HG03097 (cell line): ENCODE measurements around the gene NBPF11.
"Not testable (repeated sequence)": the region's sequence is repeated elsewhere in the genome, so short reads cannot be mapped to it uniquely, and the experiment has no call there.

Source experiments
- ATAC-seq: cut with Tn5 transposase; IDR thresholded peaks from one replicate; pipeline ENCODE4 v1.9.1; 2021; ENCODE audit not compliant: unreplicated experiment, low FRiP score

The NBPF11 gene

GRCh38 chr1:148151371-148151819, 686 bp downstream of the NBPF11 start:
- peak; percentile 22 for ATAC-seq

DNA sequence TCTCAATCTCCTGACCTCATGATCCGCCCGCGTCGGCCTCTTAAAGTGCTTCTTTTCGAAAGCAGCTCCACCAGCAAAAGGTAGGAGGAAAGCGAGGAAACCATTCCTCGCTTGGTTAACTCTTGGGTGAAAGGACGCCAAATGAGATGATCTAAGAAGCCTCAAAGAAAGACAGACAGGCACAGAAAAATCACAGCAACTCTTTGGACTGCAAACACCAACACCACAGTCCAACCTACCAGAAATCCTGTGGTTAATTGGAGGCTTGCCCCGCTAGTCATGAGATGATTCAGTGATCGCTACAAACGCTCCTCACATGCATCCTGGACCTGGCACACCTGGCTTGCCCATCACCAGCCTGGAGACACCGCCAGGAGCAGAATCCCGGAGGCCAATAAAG, 1.1 kb downstream of the NBPF11 start:
- not testable (repeated sequence) for ATAC-seq

DNA sequence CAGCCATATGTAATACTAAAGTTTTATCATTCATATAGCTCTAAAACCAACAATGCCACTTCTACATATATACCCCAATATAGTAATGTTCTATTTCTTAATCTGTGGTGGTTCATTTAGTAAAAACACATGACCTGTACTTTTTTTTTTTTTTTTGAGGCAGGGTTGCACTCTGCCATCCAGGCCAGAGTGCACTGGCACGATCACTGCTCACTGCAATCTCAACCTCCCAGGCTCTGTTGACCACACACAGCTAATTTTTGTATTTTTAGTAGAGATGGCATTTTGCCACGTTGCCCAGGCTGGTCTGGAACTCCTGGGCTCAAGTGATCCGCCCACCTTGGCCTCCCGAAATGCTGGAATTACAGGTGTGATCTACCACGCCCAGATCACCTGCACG, 2.1 kb downstream of the NBPF11 start:
- not testable (repeated sequence) for ATAC-seq

GRCh38 chr1:148149050-148149815, 2.8 kb downstream of the NBPF11 start:
- ATAC-seq = not testable (repeated sequence)

GRCh38 chr1:148147052-148147838, 4.8 kb downstream of the NBPF11 start:
- not testable (repeated sequence) for ATAC-seq

- not testable (repeated sequence) for ATAC-seq
Observed at GRCh38 chr1:148146191-148146997, 5.7 kb downstream of the NBPF11 start.

DNA sequence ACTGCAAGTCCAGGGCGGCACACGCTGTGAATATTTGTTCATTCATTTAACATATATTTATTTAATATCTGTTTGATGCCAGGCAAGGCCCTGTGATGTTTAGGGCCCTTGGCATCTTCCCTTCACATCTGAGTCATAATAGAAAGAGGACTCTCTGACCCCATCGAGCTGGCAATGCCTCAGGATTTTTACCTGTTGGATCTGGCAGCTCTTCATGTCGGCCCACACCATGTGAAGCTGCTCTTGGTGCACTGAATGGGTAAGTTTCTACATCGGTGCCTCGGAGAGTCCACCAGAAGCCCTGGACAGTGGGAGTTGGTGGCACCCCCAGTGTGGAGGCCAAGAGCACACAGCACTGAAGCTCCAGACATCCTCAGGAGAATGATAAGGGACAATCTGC, 8.9 kb downstream of the NBPF11 start:
- not testable (repeated sequence) for ATAC-seq

GRCh38 chr1:148141936-148142335, 10.1 kb downstream of the NBPF11 start:
- ATAC-seq = not testable (repeated sequence)

DNA sequence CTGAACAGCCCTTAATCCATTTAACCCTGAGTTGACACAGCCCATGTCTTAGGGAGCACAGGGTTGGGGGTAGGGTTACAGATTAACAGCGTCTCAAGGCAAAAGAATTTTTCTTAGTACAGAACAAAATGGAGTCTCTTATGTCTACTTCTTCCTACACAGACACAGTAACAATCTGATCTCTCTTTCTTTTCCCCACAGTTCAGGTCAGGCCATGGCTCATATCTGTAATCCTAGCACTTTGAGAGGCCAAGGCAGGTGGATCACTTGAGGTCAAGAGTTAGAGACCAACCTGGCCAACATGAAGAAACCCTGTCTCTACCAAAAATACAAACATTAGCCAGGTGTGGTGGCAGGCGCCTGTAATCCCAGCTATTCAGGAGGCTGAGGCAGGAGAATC, 13.5 kb downstream of the NBPF11 start:
- ATAC-seq = not testable (repeated sequence)

GRCh38 chr1:148122341-148122740, 29.7 kb downstream of the NBPF11 start:
- ATAC-seq = not testable (repeated sequence)

GRCh38 chr1:148120395-148120794, 31.7 kb downstream of the NBPF11 start:
- ATAC-seq = not testable (repeated sequence)

DNA sequence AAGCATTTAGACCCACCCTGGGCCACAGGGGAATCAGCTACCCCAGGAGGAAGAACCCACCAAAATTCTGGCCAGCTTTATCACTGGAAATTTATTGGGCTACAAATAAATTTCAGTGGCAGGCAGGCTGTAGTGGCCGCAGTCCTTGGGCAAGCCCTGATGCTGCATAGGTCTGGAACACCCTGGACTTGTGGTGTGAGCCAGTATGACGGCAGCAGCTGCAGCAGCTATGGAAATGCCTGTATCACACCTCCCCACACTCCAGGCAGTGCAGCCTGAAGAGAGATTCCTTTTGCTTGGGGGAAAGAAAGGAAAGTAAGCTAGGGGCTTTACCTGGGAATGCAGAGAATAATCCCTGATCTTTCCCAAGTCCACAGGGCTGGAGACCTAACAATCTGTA, 56.3 kb downstream of the NBPF11 start:
- ATAC-seq = not testable (repeated sequence)

DNA sequence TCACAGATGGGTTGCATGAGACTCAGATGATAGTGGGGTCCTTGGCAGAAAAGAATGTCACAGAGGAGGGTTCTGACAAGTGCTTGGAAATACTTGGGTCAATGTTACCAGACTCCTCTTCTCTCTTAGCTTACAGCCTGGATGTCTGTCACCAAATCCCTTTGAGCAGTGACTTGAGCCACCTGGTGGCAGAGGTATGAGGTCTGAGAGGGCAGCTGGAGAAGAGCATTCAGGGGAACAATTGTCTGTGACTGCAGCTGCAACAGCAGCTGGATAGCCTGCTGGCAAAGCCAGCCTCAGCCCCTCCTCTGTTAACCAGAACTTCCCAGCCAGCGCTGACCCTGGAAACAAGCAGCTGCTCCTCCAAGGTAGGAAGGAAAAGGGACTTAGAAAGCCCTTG, 65.9 kb downstream of the NBPF11 start:
- not testable (repeated sequence) for ATAC-seq

DNA sequence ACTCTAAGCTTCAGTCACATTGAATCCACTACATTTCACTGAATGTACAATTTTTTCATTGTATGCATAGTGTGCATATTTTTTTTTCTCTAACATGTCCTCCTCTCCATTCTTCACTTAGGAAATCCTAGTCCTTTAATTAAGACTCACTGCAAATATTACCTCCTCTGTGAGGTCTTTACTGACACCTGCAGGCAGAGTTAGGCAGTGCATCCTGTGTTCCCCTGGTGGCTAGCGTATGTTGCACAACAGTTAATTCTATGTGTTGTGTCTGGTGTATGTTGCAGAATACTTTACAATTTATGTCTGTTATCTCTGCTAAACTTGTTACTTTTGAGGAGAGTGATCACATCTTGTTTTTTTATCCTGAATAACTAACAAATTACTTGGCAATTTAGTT, 70.9 kb downstream of the NBPF11 start:
- ATAC-seq = peak; percentile 60

- ATAC-seq = not testable (repeated sequence)
Observed at GRCh38 chr1:148078632-148079519, 73.2 kb downstream of the NBPF11 start.

- not testable (repeated sequence) for ATAC-seq
Observed at GRCh38 chr1:148078090-148078489, 74.0 kb downstream of the NBPF11 start.

DNA sequence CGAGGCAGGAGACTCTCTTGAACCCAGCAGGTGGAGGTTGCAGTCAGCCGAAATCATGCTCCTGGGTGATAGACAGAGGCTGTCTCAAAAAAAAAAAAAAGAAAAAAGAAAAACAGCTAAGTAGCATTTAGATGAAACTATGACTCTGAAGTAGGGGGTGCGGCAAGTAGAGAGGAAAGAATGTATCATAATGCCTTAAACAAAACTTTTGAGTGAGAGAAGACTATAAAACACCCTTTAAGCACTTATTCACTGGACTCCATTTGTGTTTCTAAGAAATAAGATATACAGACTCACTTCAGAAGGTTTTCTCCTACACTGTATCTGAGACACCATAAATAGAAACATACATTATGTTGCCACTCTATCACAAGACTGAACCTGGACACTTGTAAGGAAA, 74.6 kb downstream of the NBPF11 start:
- not testable (repeated sequence) for ATAC-seq

DNA sequence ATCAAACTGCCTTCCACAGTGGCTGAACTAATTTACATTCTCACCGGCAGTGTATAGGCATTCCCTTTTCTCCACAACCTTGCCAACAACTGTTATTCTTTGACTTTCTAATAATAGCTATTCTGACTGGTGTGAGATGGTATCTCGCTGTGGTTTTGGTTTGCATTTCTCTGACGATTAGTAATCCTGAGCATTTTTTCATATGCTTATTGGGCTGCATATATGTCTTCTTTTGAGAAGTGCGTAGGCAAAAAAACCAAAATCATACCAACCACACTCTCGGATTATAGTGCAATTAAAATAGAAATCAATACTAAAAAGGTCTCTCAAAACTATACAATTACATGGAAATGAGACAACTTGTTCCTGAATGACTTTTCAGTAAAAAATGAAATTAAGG, 78.7 kb downstream of the NBPF11 start:
- ATAC-seq = not testable (repeated sequence)

- not testable (repeated sequence) for ATAC-seq
Observed at GRCh38 chr1:148068606-148069005, 83.5 kb downstream of the NBPF11 start.

DNA sequence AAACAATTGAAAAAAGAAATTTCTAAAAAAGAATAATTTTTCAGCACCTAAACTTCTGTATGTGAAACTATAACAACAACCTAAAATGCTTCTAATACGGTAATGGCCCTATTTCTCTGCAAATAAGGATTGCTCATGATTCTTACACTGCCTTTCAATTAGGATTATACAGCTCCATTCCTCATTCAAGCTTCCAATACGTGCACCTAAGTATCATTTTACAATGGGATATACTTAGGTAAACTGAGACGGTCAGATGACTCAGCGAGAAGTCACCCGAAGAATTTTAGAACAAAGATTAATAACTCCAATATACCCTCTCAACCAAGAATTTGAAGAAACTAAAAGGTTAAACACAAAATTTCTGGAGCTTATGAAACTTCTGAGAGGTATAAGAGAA, 83.9 kb downstream of the NBPF11 start:
- ATAC-seq = not testable (repeated sequence)
